ENCODE measurements around the gene PI4K2A.

PI4K2A gene

GRCh38 chr10:97664282-97664850, 23.9 kb downstream of the PI4K2A start:
- no peak for ATAC-seq
- TF ChIP-seq ARNTL (CRISPR knock-in tag; IDR thresholded peaks at IDR 0.05; ENCODE audit: borderline replicate concordance, low read depth) (no peak), SNAI2 (CRISPR knock-in tag; IDR thresholded peaks at IDR 0.05) (no peak), TOX (CRISPR knock-in tag; IDR thresholded peaks at IDR 0.05; ENCODE audit: borderline replicate concordance) (no peak), TCF4 (CRISPR knock-in tag; IDR thresholded peaks at IDR 0.05; ENCODE audit: borderline replicate concordance) (no peak), ZNF70 (CRISPR knock-in tag; IDR thresholded peaks at IDR 0.05) (no peak), CREB5 (CRISPR knock-in tag; IDR thresholded peaks at IDR 0.05; ENCODE audit: low read depth) (no peak), ZFP3 (CRISPR knock-in tag; IDR thresholded peaks at IDR 0.05) (no peak), CSDC2 (CRISPR knock-in tag; IDR thresholded peaks at IDR 0.05) (no peak), ZFP30 (CRISPR knock-in tag; IDR thresholded peaks at IDR 0.05) (no peak), TSHZ2 (CRISPR knock-in tag; IDR thresholded peaks at IDR 0.05) (no peak), PPARA (CRISPR knock-in tag; IDR thresholded peaks at IDR 0.05; ENCODE audit: borderline replicate concordance) (no peak), OSR1 (CRISPR knock-in tag; IDR thresholded peaks at IDR 0.05) (no peak), PATZ1 (CRISPR knock-in tag; IDR thresholded peaks at IDR 0.05; ENCODE audit: borderline replicate concordance) (no peak)

GRCh38 chr10:97666992-97667391, 26.5 kb downstream of the PI4K2A start:
- ATAC-seq, result no peak

More at GRCh38 chr10:97666992-97667391, 26.5 kb downstream of the PI4K2A start:
- no peak for TF ChIP-seq ZNF8 (CRISPR knock-in tag; IDR thresholded peaks at IDR 0.05)
- no peak for TF ChIP-seq TCF4 (CRISPR knock-in tag; IDR thresholded peaks at IDR 0.05; ENCODE audit: borderline replicate concordance)
- no peak for TF ChIP-seq ZNF565 (CRISPR knock-in tag; conservative IDR thresholded peaks at IDR 0.05; ENCODE audit: low read depth)
- TF ChIP-seq PPARA (CRISPR knock-in tag; IDR thresholded peaks at IDR 0.05; ENCODE audit: borderline replicate concordance), result no peak
- no peak for TF ChIP-seq RARB (CRISPR knock-in tag; IDR thresholded peaks at IDR 0.05)
- TF ChIP-seq TOX (CRISPR knock-in tag; IDR thresholded peaks at IDR 0.05; ENCODE audit: borderline replicate concordance), result no peak
- no peak for TF ChIP-seq BACH2 (CRISPR knock-in tag; IDR thresholded peaks at IDR 0.05; ENCODE audit: borderline replicate concordance)
- no peak for TF ChIP-seq CREB5 (CRISPR knock-in tag; IDR thresholded peaks at IDR 0.05; ENCODE audit: low read depth)
- TF ChIP-seq TSHZ2 (CRISPR knock-in tag; IDR thresholded peaks at IDR 0.05), result no peak
- no peak for TF ChIP-seq ISL1 (CRISPR knock-in tag; IDR thresholded peaks at IDR 0.05)
- no peak for TF ChIP-seq ZC3H10 (CRISPR knock-in tag; IDR thresholded peaks at IDR 0.05)
- TF ChIP-seq GLIS3 (CRISPR knock-in tag; IDR thresholded peaks at IDR 0.05), result no peak
- no peak for TF ChIP-seq CSDC2 (CRISPR knock-in tag; IDR thresholded peaks at IDR 0.05)
- TF ChIP-seq ZFP3 (CRISPR knock-in tag; IDR thresholded peaks at IDR 0.05), result no peak
- TF ChIP-seq SNAI2 (CRISPR knock-in tag; IDR thresholded peaks at IDR 0.05), result no peak
- no peak for TF ChIP-seq CSRNP3 (CRISPR knock-in tag; IDR thresholded peaks at IDR 0.05)
- TF ChIP-seq ZNF70 (CRISPR knock-in tag; IDR thresholded peaks at IDR 0.05), result no peak
- no peak for TF ChIP-seq PATZ1 (CRISPR knock-in tag; IDR thresholded peaks at IDR 0.05; ENCODE audit: borderline replicate concordance)
- no peak for TF ChIP-seq ZFP30 (CRISPR knock-in tag; IDR thresholded peaks at IDR 0.05)
